Measurements from ENCODE around the gene DIP2C. TPM values are rescaled to one million over a fixed set of nuclear protein-coding genes. Genes with fewer than 3 reads are reported as not detected.
A peak's percentile ranks its signal among the peaks of the same experiment; 100 is the strongest.

DIP2C gene
- total RNA-seq, 4 donors from 2014 or later: 8.4 to 22.7 (median 16.8) TPM

- DNase-seq: no peak
- H3K27ac ChIP-seq: peak overlapping the region in 1 of 4 donors; percentile 81
These were observed 194.9 kb downstream of the DIP2C start for GRCh38 chr10:494556-494955.

GRCh38 chr10:494149-494542, 195.3 kb downstream of the DIP2C start:
- H3K4me3 ChIP-seq: no peak overlapping the region
- no peak for TF ChIP-seq POLR2A (IDR thresholded peaks at IDR 0.05)
- no peak for TF ChIP-seq CTCF (IDR thresholded peaks at IDR 0.05)
- DNase-seq: no peak
- H3K27me3 ChIP-seq: no peaks in the 10 kb centered on the region
- peak overlapping the region in 1 of 4 donors; percentile 81 for H3K27ac ChIP-seq
- H3K9me3 ChIP-seq: no peaks in the 10 kb centered on the region
- no peaks in the 10 kb centered on the region for H3K36me3 ChIP-seq
- peaks cover 0 to 12% (median 0%) of the 10 kb centered on the region in 4 donors for H3K4me1 ChIP-seq

More at GRCh38 chr10:494556-494955, 194.9 kb downstream of the DIP2C start:
- Histone ChIP-seq H3K4me1 (peaks cover 0 to 12% (median 0%) of the 10 kb centered on the region in 4 donors), H3K4me3 (no peak overlapping the region), H3K9me3 (no peaks in the 10 kb centered on the region), H3K36me3 (no peaks in the 10 kb centered on the region), H3K27me3 (no peaks in the 10 kb centered on the region)
- TF ChIP-seq POLR2A (IDR thresholded peaks at IDR 0.05): no peak
- no peak for TF ChIP-seq CTCF (IDR thresholded peaks at IDR 0.05)

- no peaks in the 10 kb centered on the region for H3K27me3 ChIP-seq
- peak overlapping the region in 1 of 4 donors; percentile 81 for H3K27ac ChIP-seq
- peak in 1 of 3 donors; percentile 28 for DNase-seq
- H3K4me3 ChIP-seq: no peak overlapping the region
- TF ChIP-seq CTCF (IDR thresholded peaks at IDR 0.05) (no peak), POLR2A (IDR thresholded peaks at IDR 0.05) (no peak)
- H3K4me1 ChIP-seq: peaks cover 0 to 12% (median 0%) of the 10 kb centered on the region in 4 donors
- no peaks in the 10 kb centered on the region for H3K36me3 ChIP-seq
- no peaks in the 10 kb centered on the region for H3K9me3 ChIP-seq
These were observed 195.9 kb downstream of the DIP2C start for GRCh38 chr10:493391-494148.

GRCh38 chr10:492836-493235, 196.6 kb downstream of the DIP2C start:
- Histone ChIP-seq H3K4me1 (peaks cover 0 to 12% (median 0%) of the 10 kb centered on the region in 4 donors), H3K4me3 (no peak overlapping the region), H3K27me3 (no peaks in the 10 kb centered on the region), H3K9me3 (no peaks in the 10 kb centered on the region), H3K27ac (peak overlapping the region in 1 of 4 donors; percentile 81), H3K36me3 (no peaks in the 10 kb centered on the region)
- DNase-seq: no peak
- TF ChIP-seq CTCF (IDR thresholded peaks at IDR 0.05) (no peak), POLR2A (IDR thresholded peaks at IDR 0.05) (no peak)

- peaks cover 0 to 12% (median 0%) of the 10 kb centered on the region in 4 donors for H3K4me1 ChIP-seq
- TF ChIP-seq POLR2A (IDR thresholded peaks at IDR 0.05): no peak
- TF ChIP-seq CTCF (IDR thresholded peaks at IDR 0.05): no peak
- H3K9me3 ChIP-seq: no peaks in the 10 kb centered on the region
- no peaks in the 10 kb centered on the region for H3K27me3 ChIP-seq
- H3K27ac ChIP-seq: peak overlapping the region in 1 of 4 donors; percentile 81
- peak in 1 of 3 donors; percentile 11 for DNase-seq
- no peak overlapping the region for H3K4me3 ChIP-seq
- no peaks in the 10 kb centered on the region for H3K36me3 ChIP-seq
These were observed 197.6 kb downstream of the DIP2C start for GRCh38 chr10:491667-492424.
